WTC11 (cell line): ENCODE results near the gene ZCCHC24.

Experiments used
- FOXJ3 ChIP-seq: sonication (generic); formaldehyde crosslinking; IDR thresholded peaks from 2 replicates; pipeline ENCODE4 v1.9.0; 2021; ENCODE audit warnings: missing genetic modification reagents, mild to moderate bottlenecking, borderline replicate concordance
- JUN ChIP-seq: sonication (generic); formaldehyde crosslinking; IDR thresholded peaks from 2 replicates; pipeline ENCODE4 v1.8.0; 2023; ENCODE audit warnings: mild to moderate bottlenecking, missing genetic modification reagents
- TCF7 ChIP-seq: sonication (generic); formaldehyde crosslinking; IDR thresholded peaks from 2 replicates; pipeline ENCODE4 v1.8.0; 2022; ENCODE audit warnings: mild to moderate bottlenecking, low read depth, missing genetic modification reagents, moderate library complexity
- ZBTB21 ChIP-seq: sonication (generic); formaldehyde crosslinking; IDR thresholded peaks from 2 replicates; pipeline ENCODE4 v1.8.1; 2023; ENCODE audit warnings: mild to moderate bottlenecking, missing genetic modification reagents, borderline replicate concordance
- TF ChIP-seq, protein P1 (sequence below): fragments of 200-600 bp; IDR thresholded peaks from 2 replicates; pipeline ENCODE4 v1.8.0; 2022; ENCODE audit warnings: antibody characterized with exemption
- TF ChIP-seq, protein P2 (sequence below): sonication (generic); formaldehyde crosslinking; IDR thresholded peaks from 2 replicates; pipeline ENCODE4 v1.8.0; 2022; ENCODE audit warnings: missing genetic modification reagents
- TF ChIP-seq, protein P3 (sequence below): sonication (generic); formaldehyde crosslinking; IDR thresholded peaks from 2 replicates; pipeline ENCODE4 v1.8.0; 2022; ENCODE audit warnings: mild to moderate bottlenecking, missing genetic modification reagents

DNA sequence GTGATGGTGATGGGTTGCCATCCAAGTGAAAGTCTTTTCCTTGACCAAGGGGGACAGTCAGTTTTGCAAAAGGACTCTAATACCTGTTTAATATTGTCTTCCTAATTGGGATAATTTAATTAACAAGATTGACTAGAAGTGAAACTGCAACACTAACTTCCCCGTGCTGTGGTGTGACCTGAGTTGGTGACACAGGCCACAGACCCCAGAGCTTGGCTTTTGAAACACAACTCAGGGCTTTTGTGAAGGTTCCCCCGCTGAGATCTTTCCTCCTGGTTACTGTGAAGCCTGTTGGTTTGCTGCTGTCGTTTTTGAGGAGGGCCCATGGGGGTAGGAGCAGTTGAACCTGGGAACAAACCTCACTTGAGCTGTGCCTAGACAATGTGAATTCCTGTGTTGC is 91.3 kb downstream of the ZCCHC24 start:
- no peak for TF ChIP-seq FOXJ3
- no peak for TF ChIP-seq ZBTB21 (CRISPR knock-in tag)
- TF ChIP-seq, protein P1, sequence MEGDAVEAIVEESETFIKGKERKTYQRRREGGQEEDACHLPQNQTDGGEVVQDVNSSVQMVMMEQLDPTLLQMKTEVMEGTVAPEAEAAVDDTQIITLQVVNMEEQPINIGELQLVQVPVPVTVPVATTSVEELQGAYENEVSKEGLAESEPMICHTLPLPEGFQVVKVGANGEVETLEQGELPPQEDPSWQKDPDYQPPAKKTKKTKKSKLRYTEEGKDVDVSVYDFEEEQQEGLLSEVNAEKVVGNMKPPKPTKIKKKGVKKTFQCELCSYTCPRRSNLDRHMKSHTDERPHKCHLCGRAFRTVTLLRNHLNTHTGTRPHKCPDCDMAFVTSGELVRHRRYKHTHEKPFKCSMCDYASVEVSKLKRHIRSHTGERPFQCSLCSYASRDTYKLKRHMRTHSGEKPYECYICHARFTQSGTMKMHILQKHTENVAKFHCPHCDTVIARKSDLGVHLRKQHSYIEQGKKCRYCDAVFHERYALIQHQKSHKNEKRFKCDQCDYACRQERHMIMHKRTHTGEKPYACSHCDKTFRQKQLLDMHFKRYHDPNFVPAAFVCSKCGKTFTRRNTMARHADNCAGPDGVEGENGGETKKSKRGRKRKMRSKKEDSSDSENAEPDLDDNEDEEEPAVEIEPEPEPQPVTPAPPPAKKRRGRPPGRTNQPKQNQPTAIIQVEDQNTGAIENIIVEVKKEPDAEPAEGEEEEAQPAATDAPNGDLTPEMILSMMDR: no peak
- TF ChIP-seq, protein P2, sequence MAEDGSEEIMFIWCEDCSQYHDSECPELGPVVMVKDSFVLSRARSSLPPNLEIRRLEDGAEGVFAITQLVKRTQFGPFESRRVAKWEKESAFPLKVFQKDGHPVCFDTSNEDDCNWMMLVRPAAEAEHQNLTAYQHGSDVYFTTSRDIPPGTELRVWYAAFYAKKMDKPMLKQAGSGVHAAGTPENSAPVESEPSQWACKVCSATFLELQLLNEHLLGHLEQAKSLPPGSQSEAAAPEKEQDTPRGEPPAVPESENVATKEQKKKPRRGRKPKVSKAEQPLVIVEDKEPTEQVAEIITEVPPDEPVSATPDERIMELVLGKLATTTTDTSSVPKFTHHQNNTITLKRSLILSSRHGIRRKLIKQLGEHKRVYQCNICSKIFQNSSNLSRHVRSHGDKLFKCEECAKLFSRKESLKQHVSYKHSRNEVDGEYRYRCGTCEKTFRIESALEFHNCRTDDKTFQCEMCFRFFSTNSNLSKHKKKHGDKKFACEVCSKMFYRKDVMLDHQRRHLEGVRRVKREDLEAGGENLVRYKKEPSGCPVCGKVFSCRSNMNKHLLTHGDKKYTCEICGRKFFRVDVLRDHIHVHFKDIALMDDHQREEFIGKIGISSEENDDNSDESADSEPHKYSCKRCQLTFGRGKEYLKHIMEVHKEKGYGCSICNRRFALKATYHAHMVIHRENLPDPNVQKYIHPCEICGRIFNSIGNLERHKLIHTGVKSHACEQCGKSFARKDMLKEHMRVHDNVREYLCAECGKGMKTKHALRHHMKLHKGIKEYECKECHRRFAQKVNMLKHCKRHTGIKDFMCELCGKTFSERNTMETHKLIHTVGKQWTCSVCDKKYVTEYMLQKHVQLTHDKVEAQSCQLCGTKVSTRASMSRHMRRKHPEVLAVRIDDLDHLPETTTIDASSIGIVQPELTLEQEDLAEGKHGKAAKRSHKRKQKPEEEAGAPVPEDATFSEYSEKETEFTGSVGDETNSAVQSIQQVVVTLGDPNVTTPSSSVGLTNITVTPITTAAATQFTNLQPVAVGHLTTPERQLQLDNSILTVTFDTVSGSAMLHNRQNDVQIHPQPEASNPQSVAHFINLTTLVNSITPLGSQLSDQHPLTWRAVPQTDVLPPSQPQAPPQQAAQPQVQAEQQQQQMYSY (CRISPR knock-in tag): no peak
- TF ChIP-seq JUN (CRISPR knock-in tag): no peak
- TF ChIP-seq, protein P3, sequence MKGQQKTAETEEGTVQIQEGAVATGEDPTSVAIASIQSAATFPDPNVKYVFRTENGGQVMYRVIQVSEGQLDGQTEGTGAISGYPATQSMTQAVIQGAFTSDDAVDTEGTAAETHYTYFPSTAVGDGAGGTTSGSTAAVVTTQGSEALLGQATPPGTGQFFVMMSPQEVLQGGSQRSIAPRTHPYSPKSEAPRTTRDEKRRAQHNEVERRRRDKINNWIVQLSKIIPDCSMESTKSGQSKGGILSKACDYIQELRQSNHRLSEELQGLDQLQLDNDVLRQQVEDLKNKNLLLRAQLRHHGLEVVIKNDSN (CRISPR knock-in tag): no peak
- TF ChIP-seq TCF7 (CRISPR knock-in tag): no peak
